ENCODE results near the gene PYGM.
A peak's percentile ranks its signal among the peaks of the same experiment; 100 is the strongest.

GRCh38 chr11:64742889-64743590 lies 16.7 kb downstream of the PYGM start:
- TF ChIP-seq CTCF (conservative IDR thresholded peaks at IDR 0.05; ENCODE audit: low read depth in 2 of 2) (peak; percentile 58 to 66), EZH2phosphoT487 (IDR thresholded peaks at IDR 0.05; ENCODE audit: unreplicated experiment) (no peak), POLR2AphosphoS5 (IDR thresholded peaks at IDR 0.05; ENCODE audit: low read depth) (peak; percentile 61), EZH2 (IDR thresholded peaks at IDR 0.05; ENCODE audit: low read depth, unreplicated experiment) (no peak), JUNB (IDR thresholded peaks at IDR 0.05; ENCODE audit: unreplicated experiment) (no peak), REST (IDR thresholded peaks at IDR 0.05; ENCODE audit: unreplicated experiment) (no peak), CREB1 (CRISPR knock-in tag; IDR thresholded peaks at IDR 0.05; ENCODE audit: low read depth) (no peak), NANOG (IDR thresholded peaks at IDR 0.05; ENCODE audit: borderline replicate concordance) (no peak), ZNF331 (CRISPR knock-in tag; IDR thresholded peaks at IDR 0.05; ENCODE audit: low read depth) (no peak), ZNF114 (CRISPR knock-in tag; IDR thresholded peaks at IDR 0.05) (no peak), STAT1 (IDR thresholded peaks at IDR 0.05; ENCODE audit: unreplicated experiment) (no peak), ETS1 (IDR thresholded peaks at IDR 0.05) (no peak), ZNF462 (CRISPR knock-in tag; IDR thresholded peaks at IDR 0.05) (no peak)

Measured in GM23338 (cell line).